Fibroblast of skin of right biceps (primary cell): ENCODE measurements around the gene SMARCB1.

Source experiments
- DNase-seq: peaks from one replicate; pipeline ENCODE4 v3.0.0-alpha.2; 2013

Gene SMARCB1

GRCh38 chr22:23833017-23833751, 46.4 kb downstream of the SMARCB1 start:
- DNase-seq: no peak

DNA sequence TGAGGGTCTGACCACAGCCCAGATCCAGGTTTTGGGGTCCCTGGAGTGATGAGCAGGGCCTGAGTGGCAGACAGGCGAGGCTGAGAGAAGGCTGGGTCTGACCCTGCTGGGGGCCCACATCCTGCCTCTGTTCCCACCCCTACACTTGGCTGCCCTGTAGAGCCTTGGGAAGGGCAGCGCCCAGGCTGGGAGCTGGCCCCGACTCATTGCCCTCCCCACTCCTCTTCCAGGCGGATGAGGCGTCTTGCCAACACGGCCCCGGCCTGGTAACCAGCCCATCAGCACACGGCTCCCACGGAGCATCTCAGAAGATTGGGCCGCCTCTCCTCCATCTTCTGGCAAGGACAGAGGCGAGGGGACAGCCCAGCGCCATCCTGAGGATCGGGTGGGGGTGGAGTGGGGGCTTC, 47.1 kb downstream of the SMARCB1 start:
- DNase-seq: no peak

DNA sequence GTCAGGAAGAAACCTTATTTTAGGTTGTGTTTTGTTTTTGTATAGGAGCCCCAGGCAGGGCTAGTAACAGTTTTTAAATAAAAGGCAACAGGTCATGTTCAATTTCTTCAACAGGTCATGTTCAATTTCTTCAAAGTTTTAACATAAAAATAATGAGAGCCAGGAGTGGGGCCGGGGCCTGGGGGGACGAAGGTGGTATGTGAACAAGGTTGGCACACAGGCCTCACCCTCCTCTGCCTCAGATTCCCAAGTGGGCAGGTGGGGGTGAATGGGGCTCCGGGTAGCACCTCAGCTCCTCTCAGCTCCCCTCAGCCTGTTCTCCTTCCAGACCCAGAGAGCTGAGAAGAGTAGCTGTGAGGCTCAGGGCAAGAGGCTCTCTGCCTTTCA, 47.6 kb downstream of the SMARCB1 start:
- no peak for DNase-seq

DNA sequence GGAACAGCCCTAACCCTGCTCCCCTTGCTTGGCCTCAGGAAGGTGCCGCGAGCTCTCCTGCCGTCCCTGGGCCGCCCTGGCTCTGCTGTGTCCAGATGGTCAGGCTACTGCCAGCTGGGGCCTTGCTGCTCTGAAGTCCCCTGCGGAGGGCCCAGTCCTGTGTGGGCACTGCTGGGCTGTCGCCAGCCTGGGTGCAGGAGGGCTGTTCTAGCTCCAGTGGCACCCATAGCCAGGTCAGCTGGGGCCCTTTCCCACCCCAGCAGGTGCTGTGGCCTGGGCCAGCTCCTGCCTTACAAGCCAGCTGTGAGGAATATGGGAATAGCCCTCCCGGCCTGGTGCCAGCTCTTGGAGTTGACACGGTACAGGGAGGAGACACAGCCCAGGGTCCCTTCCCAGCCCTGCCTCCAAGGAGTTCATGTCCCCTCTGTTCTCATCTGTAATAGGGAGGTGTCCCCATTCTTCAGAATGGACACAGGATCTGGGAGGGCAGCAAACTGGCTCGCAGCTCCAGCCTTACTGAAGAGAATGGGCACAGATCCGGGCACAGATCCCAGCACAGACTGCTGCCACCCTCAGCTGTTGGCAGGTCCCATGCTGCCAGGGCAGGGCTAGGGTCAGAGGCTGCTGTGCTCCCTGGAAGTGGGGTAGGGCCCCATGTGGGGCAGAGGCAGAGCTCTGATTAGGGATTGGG, 48.2 kb downstream of the SMARCB1 start:
- no peak for DNase-seq

DNA sequence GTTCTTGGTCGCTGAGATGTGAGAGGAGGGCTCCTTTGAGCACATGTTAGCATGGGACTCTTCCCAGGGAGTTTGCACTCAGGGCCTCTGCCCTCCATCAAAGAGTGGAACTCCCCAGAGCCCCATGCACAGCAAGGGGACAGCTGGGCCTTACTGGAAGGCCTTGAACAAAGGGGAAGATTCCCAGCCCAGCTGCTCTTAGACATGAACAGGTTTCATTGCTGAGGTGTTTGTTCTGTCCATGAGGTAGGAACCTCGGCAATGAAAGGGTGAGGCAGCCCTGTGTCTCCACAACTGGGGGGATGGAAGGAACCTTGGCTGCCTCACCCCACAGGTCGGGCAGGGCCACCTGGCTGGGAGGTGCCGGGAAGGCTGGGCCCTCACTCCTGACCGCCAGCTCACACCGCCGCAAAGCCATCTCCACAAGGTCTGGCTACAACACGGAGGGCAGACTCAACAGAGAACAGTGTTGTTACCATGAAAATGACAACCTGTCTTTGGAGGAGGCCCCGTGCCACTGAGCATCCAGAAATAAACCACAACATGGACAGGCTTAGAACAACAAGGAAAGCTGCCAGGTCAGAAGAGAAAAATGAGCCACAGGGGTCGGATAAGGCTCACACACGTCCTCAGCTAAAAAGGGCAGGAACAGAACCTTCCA, 48.8 kb downstream of the SMARCB1 start:
- no peak for DNase-seq

- no peak for DNase-seq
Observed at GRCh38 chr22:23836281-23836680, 49.5 kb downstream of the SMARCB1 start.

- no peak for DNase-seq
Observed at GRCh38 chr22:23836692-23837495, 50.1 kb downstream of the SMARCB1 start.

DNA sequence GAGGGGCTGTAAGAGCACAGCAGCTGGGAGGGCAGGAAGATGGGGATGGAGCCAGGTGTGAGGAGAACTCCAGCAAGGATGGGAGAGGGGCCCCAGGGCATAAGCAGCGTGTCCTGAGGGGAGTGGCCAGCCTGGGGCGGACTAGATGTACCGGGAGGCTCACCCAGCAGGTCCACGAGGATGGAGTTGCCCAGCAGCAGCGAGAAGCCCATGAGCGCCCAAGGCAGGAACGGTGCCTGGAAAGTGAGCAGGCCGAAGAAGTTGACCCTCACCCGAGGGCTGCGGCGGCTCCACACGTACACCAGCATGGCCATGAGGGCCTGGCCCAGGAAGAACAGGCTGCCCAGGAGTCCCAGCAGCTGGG, 50.7 kb downstream of the SMARCB1 start:
- no peak for DNase-seq

DNA sequence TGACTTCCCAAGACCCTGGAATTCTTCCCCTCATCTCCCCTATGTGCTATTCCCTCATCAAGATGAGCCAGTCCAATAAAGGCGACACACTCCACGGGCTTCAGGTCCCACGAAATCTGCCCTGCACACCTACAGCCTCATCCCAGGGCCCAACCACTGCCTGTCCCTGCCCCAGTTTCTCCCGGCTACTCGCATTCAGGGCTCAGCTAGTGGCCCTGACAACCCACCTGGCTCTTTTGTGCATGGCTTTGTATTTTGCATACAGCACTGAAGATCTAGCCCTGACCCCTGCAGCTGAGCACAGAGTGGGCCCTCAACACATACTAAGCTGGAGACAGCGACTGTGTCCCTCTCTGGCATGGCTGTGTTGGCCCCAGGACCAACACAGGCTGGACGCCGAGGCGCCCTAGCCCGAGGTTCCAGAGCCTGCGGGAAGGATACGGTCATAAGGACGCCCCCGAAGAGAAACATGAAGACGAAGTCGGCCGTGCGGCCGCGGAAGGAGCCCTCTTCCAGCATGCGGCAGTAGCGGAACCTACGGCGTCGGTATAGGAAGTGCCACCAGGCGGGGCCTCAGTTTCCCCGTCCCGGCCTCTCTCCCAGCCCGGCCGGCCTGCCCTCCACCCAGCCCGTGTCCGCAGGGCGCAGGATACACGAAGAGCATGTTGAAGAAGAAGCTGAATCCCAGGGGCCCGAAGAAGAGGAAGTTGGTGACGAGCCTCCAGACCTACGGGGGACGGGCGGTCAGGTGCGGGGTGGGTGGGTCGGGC, 51.3 kb downstream of the SMARCB1 start:
- no peak for DNase-seq

GRCh38 chr22:23838681-23839468, 52.1 kb downstream of the SMARCB1 start, which contains the start of gene DERL3:
Gene DERL3 (minus strand): TSS chr22:23839006. CDS start chr22:23838987, 19 bp downstream.
- DNase-seq: peak; percentile 97

GRCh38 chr22:23840026-23840425, 53.3 kb downstream of the SMARCB1 start:
- no peak for DNase-seq

DNA sequence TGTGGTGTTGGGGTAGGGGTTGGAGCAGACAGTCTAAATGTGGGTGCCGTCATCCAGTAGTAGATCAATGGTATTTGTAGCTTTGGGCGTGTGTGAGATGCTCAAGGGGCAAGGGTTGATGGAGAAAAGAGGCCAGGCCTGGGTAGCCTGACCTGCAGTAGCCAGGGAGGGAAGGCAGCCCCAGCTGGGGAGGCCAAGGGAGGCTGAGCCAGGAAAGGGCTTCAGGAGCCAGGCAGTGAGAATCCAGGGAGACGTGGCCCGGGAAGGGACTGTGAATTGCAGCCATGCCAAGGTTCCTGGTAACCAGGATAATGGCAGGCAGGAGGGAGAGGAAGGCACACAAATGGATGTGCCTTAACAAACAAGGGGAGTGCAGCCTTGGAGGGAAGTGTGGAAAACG, 54.5 kb downstream of the SMARCB1 start:
- DNase-seq: no peak

GRCh38 chr22:23841736-23842445, 55.1 kb downstream of the SMARCB1 start:
- no peak for DNase-seq

DNA sequence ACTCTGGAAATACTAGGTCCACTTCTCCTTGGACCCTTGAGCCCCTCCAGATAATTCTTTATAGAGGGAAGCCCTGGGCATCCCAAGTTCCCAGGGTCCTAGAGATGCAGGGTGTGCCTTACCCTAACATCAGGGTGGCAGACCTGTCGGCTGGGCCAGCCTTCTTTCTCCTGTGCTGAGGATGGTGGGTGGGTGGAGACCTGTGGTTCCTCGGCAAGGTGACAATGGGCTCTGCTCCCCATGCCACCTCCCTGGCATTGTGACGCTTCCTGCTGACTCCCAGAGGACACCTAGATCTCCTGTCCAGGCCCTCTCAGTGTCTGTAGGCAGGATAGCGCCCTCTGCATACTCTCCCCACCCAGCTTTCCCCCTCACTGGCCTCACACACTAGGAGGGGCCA, 55.8 kb downstream of the SMARCB1 start:
- DNase-seq: no peak

GRCh38 chr22:23844739-23845202, 58.0 kb downstream of the SMARCB1 start:
- DNase-seq: no peak

DNA sequence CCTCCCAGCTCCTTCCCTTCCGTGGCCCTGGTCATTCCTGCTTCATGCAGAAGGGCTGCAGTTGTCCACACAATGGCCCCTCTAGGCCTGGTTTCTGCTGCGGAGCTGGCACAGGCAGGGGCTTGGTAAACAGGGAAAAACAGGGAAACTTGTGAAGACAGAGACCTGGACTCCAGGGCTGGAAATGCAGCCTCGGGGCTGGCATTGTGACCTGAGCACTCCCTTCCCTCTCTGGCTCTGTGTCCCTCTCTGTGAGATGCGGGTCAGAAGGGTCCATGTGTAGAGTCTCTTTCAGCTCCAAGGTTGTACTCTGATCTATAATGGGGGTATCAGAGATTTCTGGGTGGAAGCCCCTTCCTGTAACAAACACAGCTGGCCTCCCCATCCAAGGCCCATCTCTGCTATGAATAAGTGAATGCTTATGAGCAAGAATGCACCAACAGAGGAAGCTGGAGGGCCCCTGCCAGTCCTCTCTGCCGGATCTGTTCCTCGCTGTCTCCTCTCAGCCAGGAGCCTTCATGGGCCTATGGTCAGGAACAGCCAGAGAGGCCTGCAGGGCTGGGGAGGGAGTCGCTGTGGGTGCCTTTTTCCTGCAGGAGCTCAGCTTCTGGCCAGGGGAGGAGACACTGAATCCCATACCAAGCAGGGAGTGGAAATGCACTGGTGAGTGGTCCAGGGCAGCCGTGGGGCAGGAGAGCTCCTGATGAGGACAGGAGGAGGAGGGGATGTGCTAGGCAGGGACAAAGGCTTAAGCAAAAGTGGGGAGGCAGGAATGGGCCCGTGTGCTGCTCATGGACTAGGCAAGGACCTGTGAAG, 58.7 kb downstream of the SMARCB1 start:
- DNase-seq: no peak

- DNase-seq: no peak
Observed at GRCh38 chr22:23846081-23846469, 59.3 kb downstream of the SMARCB1 start.

GRCh38 chr22:23847310-23847920, 60.6 kb downstream of the SMARCB1 start:
- no peak for DNase-seq
